GM23338 (cell line): ENCODE results near the gene ADCYAP1R1. TPM values are rescaled to one million over a fixed set of nuclear protein-coding genes. Genes with fewer than 3 reads are reported as not detected.

Experiments used
- ATAC-seq: fragments of 200-7000 bp; cut with Tn5 transposase; 3 replicates; pipeline ENCODE4 v1.9.1; 2020
- DNase-seq: peaks from one replicate; pipeline ENCODE4 v3.0.0-alpha.2; 2015; ENCODE audit warnings: low spot score
- H2AFZ ChIP-seq: fragments of 200-600 bp; sonication (generic); 2 replicates; pipeline ENCODE4 v1.8.0; 2016; ENCODE audit warnings: antibody characterized with exemption, mild to moderate bottlenecking, moderate library complexity
- H3F3A ChIP-seq: fragments of 200-600 bp; sonication (generic); replicated peaks from 2 replicates; pipeline ENCODE4 v1.8.0; 2017; ENCODE audit warnings: antibody characterized with exemption, mixed run types, low read depth
- H3K27ac ChIP-seq: fragments of 200-600 bp; sonication (generic); 2 replicates; pipeline ENCODE4 v1.6.1; 2016; ENCODE audit warnings: low read depth
- H3K27me3 ChIP-seq: fragments of 200-600 bp; sonication (generic); 2 replicates; pipeline ENCODE4 v1.8.0; 2016; ENCODE audit warnings: mild to moderate bottlenecking, mixed run types, moderate library complexity; ENCODE audit not compliant: insufficient read depth
- H3K36me3 ChIP-seq: fragments of 200-600 bp; sonication (generic); 2 replicates; pipeline ENCODE4 v1.8.0; 2016; ENCODE audit warnings: mild to moderate bottlenecking; ENCODE audit not compliant: insufficient read depth
- H3K4me1 ChIP-seq: fragments of 200-600 bp; sonication (generic); 2 replicates; pipeline ENCODE4 v1.8.0; 2016; ENCODE audit warnings: mild to moderate bottlenecking, moderate library complexity; ENCODE audit not compliant: insufficient read depth
- H3K4me2 ChIP-seq: fragments of 200-600 bp; sonication (generic); 2 replicates; pipeline ENCODE4 v1.7.1; 2017; ENCODE audit warnings: mixed run types
- H3K4me3 ChIP-seq: fragments of 200-600 bp; sonication (generic); 2 replicates; pipeline ENCODE4 v1.6.1; 2016; ENCODE audit warnings: mixed run types
- H3K79me2 ChIP-seq: fragments of 200-600 bp; sonication (generic); replicated peaks from 2 replicates; pipeline ENCODE4 v1.8.0; 2017; ENCODE audit warnings: mild to moderate bottlenecking; ENCODE audit not compliant: insufficient read depth
- H3K9me2 ChIP-seq: fragments of 200-600 bp; sonication (generic); 2 replicates; pipeline ENCODE4 v1.8.0; 2017; ENCODE audit not compliant: insufficient read depth
- H4K20me1 ChIP-seq: fragments of 200-600 bp; sonication (generic); replicated peaks from 2 replicates; pipeline ENCODE4 v1.8.0; 2017; ENCODE audit warnings: mild to moderate bottlenecking; ENCODE audit not compliant: insufficient read depth
- H3K27ac Mint-ChIP-seq: 2 replicates; pipeline ENCODE4 v1.8.0; 2020; ENCODE audit warnings: inconsistent platforms, mild to moderate bottlenecking, moderate library complexity, mixed read lengths
- H3K27me3 Mint-ChIP-seq: 3 replicates; pipeline ENCODE4 v1.8.0; 2022; ENCODE audit warnings: low read depth, mild to moderate bottlenecking, moderate library complexity, mixed read lengths, inconsistent platforms; ENCODE audit not compliant: insufficient read depth, poor library complexity
- H3K36me3 Mint-ChIP-seq: 3 replicates; pipeline ENCODE4 v1.8.0; 2021; ENCODE audit warnings: low read depth, mild to moderate bottlenecking, inconsistent platforms, moderate library complexity, mixed read lengths
- H3K4me1 Mint-ChIP-seq: 3 replicates; pipeline ENCODE4 v1.8.0; 2020; ENCODE audit warnings: mild to moderate bottlenecking, inconsistent platforms, mixed read lengths
- H3K4me3 Mint-ChIP-seq: 3 replicates; pipeline ENCODE4 v1.8.0; 2021; ENCODE audit warnings: moderate library complexity, mild to moderate bottlenecking, inconsistent platforms, mixed read lengths
- H3K9me3 Mint-ChIP-seq: 3 replicates; pipeline ENCODE4 v1.8.0; 2020; ENCODE audit warnings: moderate library complexity, mild to moderate bottlenecking, inconsistent platforms, mixed read lengths
- CREB1 ChIP-seq: fragments of 250-450 bp; sonication (Bioruptor Pico); IDR thresholded peaks from 2 replicates; pipeline ENCODE4 v1.5.0; 2020; ENCODE audit warnings: low read depth, mild to moderate bottlenecking, moderate library complexity
- CTCF ChIP-seq, 2 experiments: fragments of 200-600 bp in 1 of 2; sonication (generic) in 1 of 2; conservative IDR thresholded peaks; 2 replicates each; pipeline versions ENCODE4 v1.5.1 to v1.6.1; 2016 to 2017; ENCODE audit warnings: antibody characterized with exemption in 2 of 2, low read depth in 2 of 2, mild to moderate bottlenecking in 2 of 2, moderate library complexity in 1 of 2
- ETS1 ChIP-seq: IDR thresholded peaks from 2 replicates; pipeline ENCODE4 v1.6.1; 2016; ENCODE audit warnings: antibody characterized with exemption
- EZH2 ChIP-seq: fragments of 200-600 bp; sonication (generic); IDR thresholded peaks from one replicate; pipeline ENCODE4 v1.8.0; 2017; ENCODE audit warnings: antibody characterized with exemption, mild to moderate bottlenecking, low read depth; ENCODE audit not compliant: unreplicated experiment
- EZH2phosphoT487 ChIP-seq: fragments of 200-600 bp; sonication (generic); IDR thresholded peaks from one replicate; pipeline ENCODE4 v1.8.1; 2018; ENCODE audit warnings: antibody characterized with exemption; ENCODE audit not compliant: unreplicated experiment
- POLR2AphosphoS5 ChIP-seq: IDR thresholded peaks from 2 replicates; pipeline ENCODE4 v1.6.1; 2016; ENCODE audit warnings: antibody characterized with exemption, low read depth
- REST ChIP-seq: IDR thresholded peaks from one replicate; pipeline ENCODE4 v1.6.1; 2018; ENCODE audit warnings: antibody characterized with exemption; ENCODE audit not compliant: unreplicated experiment
- STAT1 ChIP-seq: IDR thresholded peaks from one replicate; pipeline ENCODE4 v1.6.1; 2016; ENCODE audit warnings: antibody characterized with exemption; ENCODE audit not compliant: unreplicated experiment
- ZNF114 ChIP-seq: fragments of 250-450 bp; sonication (Bioruptor Pico); IDR thresholded peaks from 2 replicates; pipeline ENCODE4 v1.5.0; 2020; ENCODE audit warnings: mild to moderate bottlenecking, moderate library complexity
- ZNF331 ChIP-seq: fragments of 250-450 bp; sonication (Bioruptor Pico); IDR thresholded peaks from 2 replicates; pipeline ENCODE4 v1.5.0; 2020; ENCODE audit warnings: low read depth, mild to moderate bottlenecking, moderate library complexity
- ZNF462 ChIP-seq: fragments of 250-450 bp; sonication (Bioruptor Pico); IDR thresholded peaks from 2 replicates; pipeline ENCODE4 v1.5.0; 2020; ENCODE audit warnings: mild to moderate bottlenecking, moderate library complexity
- polyA plus RNA-seq: library from polyadenylated mRNA; unstranded; fragments of >200 nt; fragmentation: Nextera tagmentation; extraction: Ambion mirVana; gene quantifications from 2 replicates; pipeline ENCODE4 v1.2.1, GENCODE V29; 2016
- total RNA-seq: library from RNA; depleted of rRNA; stranded (reverse); fragments of >200 nt; shearing (Covaris generic); gene quantifications from 2 replicates; pipeline ENCODE4 v1.2.3, GENCODE V29; 2014

The ADCYAP1R1 gene
- total and polyA plus RNA-seq, 2 experiments from 2014 or later, result 1.8 to 10.6 TPM

- no peak for TF ChIP-seq ZNF462 (CRISPR knock-in tag)
Measured at GRCh38 chr7:31019509-31019908, 32.6 kb upstream of the ADCYAP1R1 start (continued).

- H3K27ac Mint-ChIP-seq, result peak overlapping the region; percentile 79
- H3K79me2 ChIP-seq, result no peaks in the 10 kb centered on the region
- H3K9me2 ChIP-seq, result no peaks in the 10 kb centered on the region
- H3K4me3 Mint-ChIP-seq, result peak overlapping the region; percentile 15; the same call in 1 of the 3 replicates
- peaks cover 30% of the 10 kb centered on the region for H3K4me1 Mint-ChIP-seq
- H3K9me3 Mint-ChIP-seq, result no peaks in the 10 kb centered on the region
- DNase-seq (no peak), ATAC-seq (no peak)
- no peaks in the 10 kb centered on the region for H3K36me3 ChIP-seq
- no peak overlapping the region for H3K27ac ChIP-seq
- H4K20me1 ChIP-seq, result no peaks in the 10 kb centered on the region
- H3K4me3 ChIP-seq, result no peak overlapping the region
- peaks cover 11% of the 10 kb centered on the region for H3K4me1 ChIP-seq
- no peaks in the 10 kb centered on the region for H3K36me3 Mint-ChIP-seq
- no peak overlapping the region for H2AFZ ChIP-seq
- H3K27me3 ChIP-seq, result no peaks in the 10 kb centered on the region
- peaks cover 12% of the 10 kb centered on the region for H3K27me3 Mint-ChIP-seq
- H3K4me2 ChIP-seq, result peak overlapping the region; percentile 57
- TF ChIP-seq ETS1 (no peak), STAT1 (no peak), REST (no peak), EZH2phosphoT487 (no peak), EZH2 (no peak), ZNF331 (no peak), POLR2AphosphoS5 (no peak), CTCF (conservative IDR thresholded peaks at IDR 0.05; ENCODE audit: low read depth in 2 of 2) (no peak), CREB1 (CRISPR knock-in tag) (no peak), ZNF114 (CRISPR knock-in tag) (no peak)
- no peaks in the 10 kb centered on the region for H3F3A ChIP-seq
Measured at GRCh38 chr7:31020161-31020560, 31.9 kb upstream of the ADCYAP1R1 start.
